Measurements from ENCODE around the gene CATSPER4. TPM values are rescaled to one million over a fixed set of nuclear protein-coding genes. Genes with fewer than 3 reads are reported as not detected.
A peak's percentile ranks its signal among the peaks of the same experiment; 100 is the strongest.

Gene CATSPER4
- total and polyA plus RNA-seq, 2 of the 13 experiments (the other 11 are each of a cell fraction or from before 2014, with no cell fraction given) = not detected

GRCh38 chr1:26164036-26164860, 26.2 kb upstream of the CATSPER4 start (continued):
- TF ChIP-seq PITX1 (CRISPR knock-in tag; IDR thresholded peaks at IDR 0.05) (0 out of 2 replicates have a peak, but pooled peaks have one; percentile 28), ZNF296 (CRISPR knock-in tag; conservative IDR thresholded peaks at IDR 0.05) (no peak), ZNF687 (CRISPR knock-in tag; IDR thresholded peaks at IDR 0.05) (peak; percentile 57), ZNF781 (CRISPR knock-in tag; IDR thresholded peaks at IDR 0.05; ENCODE audit: borderline replicate concordance, not compliant biosample characterization) (no peak), ZSCAN12 (CRISPR knock-in tag; IDR thresholded peaks at IDR 0.05) (no peak), ZNF607 (CRISPR knock-in tag; IDR thresholded peaks at IDR 0.05; ENCODE audit: borderline replicate concordance) (no peak), SRSF4 (IDR thresholded peaks at IDR 0.05; ENCODE audit: low read depth, low read length, poor library complexity, severe bottlenecking) (no peak), HOXD1 (CRISPR knock-in tag; IDR thresholded peaks at IDR 0.05) (no peak), GMEB2 (CRISPR knock-in tag; IDR thresholded peaks at IDR 0.05; ENCODE audit: low read depth) (no peak)
